Stimulated activated CD4-positive, alpha-beta T cell treated with anti-CD3 and anti-CD28 coated beads, Interleukin-1b, Interleukin-23, amount 100 ng/mL, for 24 hours (primary cell): Measurements from ENCODE around the gene GJB5.

Source experiments
- DNase-seq, 4 experiments: peaks; one replicate each; pipeline ENCODE4 v3.0.0-alpha.2; 2020; ENCODE audit warnings: low read depth in 4 of 4, low spot score in 1 of 4

GJB5 gene

DNA sequence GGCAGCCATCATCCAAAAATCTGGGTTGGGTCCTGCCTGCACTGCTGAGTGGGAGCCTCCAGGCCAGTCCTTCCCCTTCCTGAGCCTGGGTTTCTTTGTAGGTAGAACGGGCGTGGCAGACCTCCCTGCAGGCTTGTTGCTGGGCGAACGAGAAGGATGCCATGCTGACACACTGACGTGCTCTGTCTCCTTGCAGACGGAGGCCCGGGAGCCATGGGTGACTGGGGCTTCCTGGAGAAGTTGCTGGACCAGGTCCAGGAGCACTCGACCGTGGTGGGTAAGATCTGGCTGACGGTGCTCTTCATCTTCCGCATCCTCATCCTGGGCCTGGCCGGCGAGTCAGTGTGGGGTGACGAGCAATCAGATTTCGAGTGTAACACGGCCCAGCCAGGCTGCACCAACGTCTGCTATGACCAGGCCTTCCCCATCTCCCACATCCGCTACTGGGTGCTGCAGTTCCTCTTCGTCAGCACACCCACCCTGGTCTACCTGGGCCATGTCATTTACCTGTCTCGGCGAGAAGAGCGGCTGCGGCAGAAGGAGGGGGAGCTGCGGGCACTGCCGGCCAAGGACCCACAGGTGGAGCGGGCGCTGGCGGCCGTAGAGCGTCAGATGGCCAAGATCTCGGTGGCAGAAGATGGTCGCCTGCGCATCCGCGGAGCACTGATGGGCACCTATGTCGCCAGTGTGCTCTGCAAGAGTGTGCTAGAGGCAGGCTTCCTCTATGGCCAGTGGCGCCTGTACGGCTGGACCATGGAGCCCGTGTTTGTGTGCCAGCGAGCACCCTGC, 39.3 kb downstream of the GJB5 start:
- no peak for DNase-seq

DNA sequence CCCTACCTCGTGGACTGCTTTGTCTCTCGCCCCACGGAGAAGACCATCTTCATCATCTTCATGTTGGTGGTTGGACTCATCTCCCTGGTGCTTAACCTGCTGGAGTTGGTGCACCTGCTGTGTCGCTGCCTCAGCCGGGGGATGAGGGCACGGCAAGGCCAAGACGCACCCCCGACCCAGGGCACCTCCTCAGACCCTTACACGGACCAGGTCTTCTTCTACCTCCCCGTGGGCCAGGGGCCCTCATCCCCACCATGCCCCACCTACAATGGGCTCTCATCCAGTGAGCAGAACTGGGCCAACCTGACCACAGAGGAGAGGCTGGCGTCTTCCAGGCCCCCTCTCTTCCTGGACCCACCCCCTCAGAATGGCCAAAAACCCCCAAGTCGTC, 39.9 kb downstream of the GJB5 start:
- no peak for DNase-seq

DNA sequence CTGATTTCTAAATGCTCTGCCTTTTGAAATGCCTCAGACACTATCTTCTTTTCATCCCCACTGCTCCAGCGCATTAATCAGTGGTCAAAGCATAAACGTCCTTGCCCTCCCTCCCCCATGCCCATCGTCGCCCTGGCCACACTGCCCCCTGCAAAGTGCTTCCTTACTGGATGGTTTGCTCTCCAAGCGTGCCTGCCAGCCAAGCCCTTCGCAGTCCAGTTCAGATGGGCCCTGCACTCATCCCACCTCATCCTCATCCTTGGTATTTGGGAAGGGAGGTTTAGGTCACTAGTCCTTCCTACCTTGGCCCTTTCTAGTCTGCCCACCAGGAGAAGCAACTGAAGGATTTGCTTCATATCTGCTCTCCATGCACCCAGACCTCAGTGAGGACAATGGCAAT, 41.1 kb downstream of the GJB5 start:
- no peak for DNase-seq

DNA sequence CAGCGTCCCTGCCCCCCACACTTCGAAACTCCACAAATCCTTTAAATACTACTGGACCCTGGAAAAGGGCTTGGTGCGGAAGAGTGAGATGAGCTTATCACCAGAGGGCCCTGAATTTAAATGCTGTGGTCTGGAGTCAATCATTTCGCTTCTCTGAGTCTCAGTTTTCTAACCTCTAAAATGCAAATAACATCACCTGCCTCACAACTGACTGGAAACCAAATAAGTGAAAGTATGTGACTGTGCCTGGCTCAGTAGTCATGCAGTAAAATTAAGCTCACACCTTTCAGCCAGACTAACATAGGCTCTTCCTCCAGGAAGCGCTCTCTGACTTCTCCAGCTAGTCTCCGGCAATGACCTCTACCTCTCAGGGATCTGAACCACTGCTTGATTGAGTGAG, 42.1 kb downstream of the GJB5 start:
- no peak for DNase-seq

DNA sequence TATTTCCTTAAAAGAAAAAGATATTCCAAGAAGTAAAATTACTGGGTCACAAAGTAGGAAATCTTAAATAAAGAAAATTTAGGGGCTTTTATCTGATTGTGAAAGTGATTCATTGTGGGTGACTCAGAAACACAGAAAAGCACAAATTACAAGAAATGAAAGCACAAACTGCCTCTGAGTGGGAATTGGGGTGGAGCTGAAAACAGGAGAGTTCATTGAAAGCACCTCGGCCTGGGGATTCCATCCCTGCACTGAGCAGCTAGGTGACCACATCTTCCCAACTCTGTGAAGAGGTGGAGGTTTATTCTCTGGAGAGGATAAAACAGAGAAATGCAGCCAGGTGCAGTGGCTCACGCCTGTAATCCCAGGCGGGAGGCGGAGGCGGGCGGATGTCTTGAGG, 45.4 kb downstream of the GJB5 start:
- DNase-seq = no peak

DNA sequence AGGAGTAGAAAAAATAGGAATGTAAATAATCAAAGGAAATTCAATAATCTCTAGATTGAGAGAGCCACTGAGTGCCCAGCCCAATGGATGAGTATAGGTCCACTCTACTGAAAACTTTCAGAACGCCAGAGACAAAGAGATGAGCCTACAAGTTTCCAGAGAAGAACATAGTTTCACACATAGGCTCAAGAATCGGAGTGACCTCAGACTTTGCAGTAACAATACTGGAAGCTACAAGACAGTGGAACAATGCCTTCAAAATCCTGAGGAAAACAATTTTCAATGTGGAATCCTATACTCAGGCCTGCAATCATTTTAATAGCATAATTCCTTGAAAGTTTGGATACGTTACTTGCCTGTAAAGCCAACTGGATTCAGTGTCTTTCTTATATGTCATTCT, 48.9 kb downstream of the GJB5 start:
- DNase-seq = no peak

DNA sequence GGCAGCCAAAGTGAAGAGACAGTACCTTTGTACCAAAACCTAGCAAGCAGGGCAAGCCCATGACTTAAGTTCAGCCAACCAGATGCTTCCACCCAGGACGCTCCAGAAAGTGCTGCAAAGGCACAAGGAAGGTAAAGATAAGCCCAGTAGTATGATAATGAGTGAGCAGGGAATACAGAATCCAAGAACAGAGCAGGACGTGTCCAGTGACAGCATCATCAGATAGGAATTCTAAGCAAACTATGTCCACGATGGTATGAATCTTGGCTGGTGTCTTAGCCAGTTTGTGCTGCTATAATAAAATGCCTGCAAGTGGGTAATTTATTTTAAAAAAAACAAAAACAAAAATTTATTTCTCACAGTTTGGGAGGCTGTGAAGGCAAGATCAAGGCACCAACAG, 51.5 kb downstream of the GJB5 start:
- DNase-seq = no peak
